ENCODE results near the gene SGCD.

GRCh38 chr5:156597276-156597675 is 270.3 kb downstream of the SGCD start:
- TF ChIP-seq CBFB (CRISPR knock-in tag; IDR thresholded peaks at IDR 0.05) = no peak
- no peak for TF ChIP-seq KDM1A (IDR thresholded peaks at IDR 0.05)
- TF ChIP-seq MAX (CRISPR knock-in tag; IDR thresholded peaks at IDR 0.05) = no peak
- TF ChIP-seq TCF7L2 (IDR thresholded peaks at IDR 0.05; ENCODE audit: low read depth, low read length) = no peak
- no peak for TF ChIP-seq TAF1 (IDR thresholded peaks at IDR 0.05; ENCODE audit: control insufficient read depth, extremely low read depth, insufficient read depth, low read length, severe bottlenecking)
- no peak for TF ChIP-seq CBX8 (IDR thresholded peaks at IDR 0.05; ENCODE audit: borderline replicate concordance, extremely low read depth, low read depth, low read length, poor library complexity, severe bottlenecking)
- no peak for TF ChIP-seq FOS (IDR thresholded peaks at IDR 0.05; ENCODE audit: extremely low read depth, insufficient read length)
